Right atrium auricular region (tissue), 2 donors: ENCODE results near the gene C20orf204. TPM values are rescaled to one million over a fixed set of nuclear protein-coding genes. Genes with fewer than 3 reads are reported as not detected.

Source experiments
- DNase-seq: peaks from one replicate; pipeline ENCODE4 v3.0.0-alpha.2; 2019; ENCODE audit warnings: low spot score
- H3K27ac ChIP-seq, 2 donors: fragments of 200-600 bp; sonication (generic); 1 replicate in 1 of 2; 2 replicates in 1 of 2; pipeline ENCODE4 v1.5.1; 2016 to 2019
- H3K27me3 ChIP-seq, 2 donors: fragments of 200-600 bp; sonication (generic); one replicate each; pipeline versions ENCODE4 v1.5.1 to v1.6.0; 2017 to 2019
- H3K36me3 ChIP-seq: fragments of 200-600 bp; sonication (generic); one replicate; pipeline ENCODE4 v1.5.1; 2016
- H3K4me1 ChIP-seq, 2 donors: fragments of 200-600 bp; sonication (generic); one replicate each; pipeline versions ENCODE4 v1.5.1 to v1.6.0; 2017 to 2019
- H3K4me3 ChIP-seq, 2 donors: fragments of 200-600 bp; sonication (generic); 1 replicate in 1 of 2; 2 replicates in 1 of 2; pipeline ENCODE4 v1.5.1; 2017 to 2019; ENCODE audit warnings: mild to moderate bottlenecking in 1 of 2, moderate library complexity in 1 of 2
- H3K9me3 ChIP-seq, 2 donors: fragments of 200-600 bp; sonication (generic); one replicate each; pipeline ENCODE4 v1.5.1; 2019
- CTCF ChIP-seq, 2 donors: fragments of 200-600 bp; sonication (generic); IDR thresholded peaks; one replicate each; pipeline ENCODE4 v1.5.1; 2019; ENCODE audit warnings: antibody characterized with exemption in 2 of 2
- total RNA-seq, 2 donors: library from RNA; depleted of rRNA; stranded (reverse); fragments of >200 nt; gene quantifications; one replicate each; pipeline ENCODE4 v1.1.0, GENCODE V29; 2016

Gene C20orf204
- total RNA-seq, 2 donors from 2014 or later = 0.07 to 0.35 TPM

GRCh38 chr20:64067005-64067632 lies 31.1 kb downstream of the C20orf204 start:
- H3K36me3 ChIP-seq = no peaks in the 10 kb centered on the region
- H3K4me3 ChIP-seq = no peak overlapping the region
- H3K27me3 ChIP-seq = no peaks in the 10 kb centered on the region
- no peak overlapping the region for H3K27ac ChIP-seq
- H3K4me1 ChIP-seq = peaks cover 0 to 32% of the 10 kb centered on the region in 2 donors
- no peak for DNase-seq
- no peaks in the 10 kb centered on the region for H3K9me3 ChIP-seq
- no peak for TF ChIP-seq CTCF (IDR thresholded peaks at IDR 0.05)

GRCh38 chr20:64067733-64068307 lies 31.8 kb downstream of the C20orf204 start:
- H3K4me3 ChIP-seq = no peak overlapping the region
- no peaks in the 10 kb centered on the region for H3K27me3 ChIP-seq
- peaks cover 6% of the 10 kb centered on the region for H3K36me3 ChIP-seq
- DNase-seq = no peak
- H3K9me3 ChIP-seq = no peaks in the 10 kb centered on the region
- H3K27ac ChIP-seq = no peak overlapping the region
- peaks cover 0 to 25% of the 10 kb centered on the region in 2 donors for H3K4me1 ChIP-seq
- TF ChIP-seq CTCF (IDR thresholded peaks at IDR 0.05) = no peak

GRCh38 chr20:64068386-64069208 lies 32.6 kb downstream of the C20orf204 start:
- no peak for DNase-seq
- TF ChIP-seq CTCF (IDR thresholded peaks at IDR 0.05) = no peak
- H3K27ac ChIP-seq = no peak overlapping the region

GRCh38 chr20:64069209-64069613 lies 33.2 kb downstream of the C20orf204 start:
- no peak for DNase-seq
- peaks cover 16% of the 10 kb centered on the region for H3K36me3 ChIP-seq
- no peak for TF ChIP-seq CTCF (IDR thresholded peaks at IDR 0.05)
- H3K27ac ChIP-seq = no peak overlapping the region
- peaks cover 0 to 15% of the 10 kb centered on the region in 2 donors for H3K4me1 ChIP-seq
- no peak overlapping the region for H3K4me3 ChIP-seq
- no peaks in the 10 kb centered on the region for H3K27me3 ChIP-seq
- H3K9me3 ChIP-seq = no peaks in the 10 kb centered on the region

More at GRCh38 chr20:64068386-64069208, 32.6 kb downstream of the C20orf204 start:
- no peaks in the 10 kb centered on the region for H3K9me3 ChIP-seq
- H3K4me3 ChIP-seq = no peak overlapping the region
- H3K4me1 ChIP-seq = peaks cover 0 to 21% of the 10 kb centered on the region in 2 donors
- peaks cover 10% of the 10 kb centered on the region for H3K36me3 ChIP-seq
- no peaks in the 10 kb centered on the region for H3K27me3 ChIP-seq

- no peak overlapping the region for H3K4me3 ChIP-seq
- no peak for DNase-seq
- H3K36me3 ChIP-seq = peaks cover 16% of the 10 kb centered on the region
- H3K27me3 ChIP-seq = no peaks in the 10 kb centered on the region
- H3K27ac ChIP-seq = no peak overlapping the region
- H3K9me3 ChIP-seq = no peaks in the 10 kb centered on the region
- TF ChIP-seq CTCF (IDR thresholded peaks at IDR 0.05) = peak; percentile 59 to 68
- peaks cover 0 to 10% of the 10 kb centered on the region in 2 donors for H3K4me1 ChIP-seq
These were observed 33.7 kb downstream of the C20orf204 start for GRCh38 chr20:64069614-64070243.
